Measurements from ENCODE around the gene KCNN3.

Gene KCNN3

GRCh38 chr1:154793685-154794084 is 76.4 kb downstream of the KCNN3 start:
- TF ChIP-seq POLR2AphosphoS5 (IDR thresholded peaks at IDR 0.05; ENCODE audit: low read depth), result no peak
- TF ChIP-seq, protein P1, sequence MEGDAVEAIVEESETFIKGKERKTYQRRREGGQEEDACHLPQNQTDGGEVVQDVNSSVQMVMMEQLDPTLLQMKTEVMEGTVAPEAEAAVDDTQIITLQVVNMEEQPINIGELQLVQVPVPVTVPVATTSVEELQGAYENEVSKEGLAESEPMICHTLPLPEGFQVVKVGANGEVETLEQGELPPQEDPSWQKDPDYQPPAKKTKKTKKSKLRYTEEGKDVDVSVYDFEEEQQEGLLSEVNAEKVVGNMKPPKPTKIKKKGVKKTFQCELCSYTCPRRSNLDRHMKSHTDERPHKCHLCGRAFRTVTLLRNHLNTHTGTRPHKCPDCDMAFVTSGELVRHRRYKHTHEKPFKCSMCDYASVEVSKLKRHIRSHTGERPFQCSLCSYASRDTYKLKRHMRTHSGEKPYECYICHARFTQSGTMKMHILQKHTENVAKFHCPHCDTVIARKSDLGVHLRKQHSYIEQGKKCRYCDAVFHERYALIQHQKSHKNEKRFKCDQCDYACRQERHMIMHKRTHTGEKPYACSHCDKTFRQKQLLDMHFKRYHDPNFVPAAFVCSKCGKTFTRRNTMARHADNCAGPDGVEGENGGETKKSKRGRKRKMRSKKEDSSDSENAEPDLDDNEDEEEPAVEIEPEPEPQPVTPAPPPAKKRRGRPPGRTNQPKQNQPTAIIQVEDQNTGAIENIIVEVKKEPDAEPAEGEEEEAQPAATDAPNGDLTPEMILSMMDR (IDR thresholded peaks at IDR 0.05; ENCODE audit: insufficient read depth, low read length), result no peak
- no peak for TF ChIP-seq GABPA (IDR thresholded peaks at IDR 0.05; ENCODE audit: low read depth)
- no peak for TF ChIP-seq REST (IDR thresholded peaks at IDR 0.05; ENCODE audit: insufficient replicate concordance, low read depth)
- no peak for TF ChIP-seq SPI1 (IDR thresholded peaks at IDR 0.05; ENCODE audit: borderline replicate concordance, low read depth)
- DNase-seq (ENCODE audit: low read depth in 1 of 2, low spot score in 1 of 2), result no peak
- no peak overlapping the region for H3K27ac ChIP-seq (replicated peaks)
- H3K27me3 ChIP-seq (ENCODE audit: insufficient read depth, poor library complexity, severe bottlenecking), result peaks cover 19% of the 10 kb centered on the region
- no peak overlapping the region for H3K4me3 ChIP-seq (replicated peaks; ENCODE audit: insufficient read depth, low read length)

DNA sequence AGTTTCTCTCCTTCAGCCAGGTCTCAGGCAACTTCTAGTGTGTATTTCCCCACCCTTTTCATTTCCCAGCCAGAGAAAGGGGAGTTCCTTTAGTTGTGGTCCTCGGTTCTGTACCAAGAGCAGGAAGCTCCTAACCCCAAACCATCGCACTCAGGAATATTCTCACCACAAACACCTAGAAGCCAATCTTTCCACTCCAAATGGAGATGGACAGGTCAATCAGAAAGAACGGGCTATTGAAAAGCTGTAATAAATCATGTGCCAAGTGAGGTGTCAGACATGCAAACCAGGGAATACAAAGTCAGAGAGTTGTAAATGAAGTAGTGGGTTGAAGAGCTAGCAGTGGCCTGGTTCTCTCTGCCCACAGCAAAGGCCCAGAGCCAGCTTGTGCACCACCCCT is 77.2 kb downstream of the KCNN3 start:
- Histone ChIP-seq H3K4me3 (replicated peaks; ENCODE audit: insufficient read depth, low read length) (no peak overlapping the region), H3K27ac (replicated peaks) (no peak overlapping the region), H3K27me3 (ENCODE audit: insufficient read depth, poor library complexity, severe bottlenecking) (peaks cover 19% of the 10 kb centered on the region)
- TF ChIP-seq SPI1 (IDR thresholded peaks at IDR 0.05; ENCODE audit: borderline replicate concordance, low read depth) (no peak), POLR2AphosphoS5 (IDR thresholded peaks at IDR 0.05; ENCODE audit: low read depth) (no peak), GABPA (IDR thresholded peaks at IDR 0.05; ENCODE audit: low read depth) (no peak)
- TF ChIP-seq, protein P1 (IDR thresholded peaks at IDR 0.05; ENCODE audit: insufficient read depth, low read length), result no peak
- DNase-seq (ENCODE audit: low read depth in 1 of 2, low spot score in 1 of 2), result no peak

DNA sequence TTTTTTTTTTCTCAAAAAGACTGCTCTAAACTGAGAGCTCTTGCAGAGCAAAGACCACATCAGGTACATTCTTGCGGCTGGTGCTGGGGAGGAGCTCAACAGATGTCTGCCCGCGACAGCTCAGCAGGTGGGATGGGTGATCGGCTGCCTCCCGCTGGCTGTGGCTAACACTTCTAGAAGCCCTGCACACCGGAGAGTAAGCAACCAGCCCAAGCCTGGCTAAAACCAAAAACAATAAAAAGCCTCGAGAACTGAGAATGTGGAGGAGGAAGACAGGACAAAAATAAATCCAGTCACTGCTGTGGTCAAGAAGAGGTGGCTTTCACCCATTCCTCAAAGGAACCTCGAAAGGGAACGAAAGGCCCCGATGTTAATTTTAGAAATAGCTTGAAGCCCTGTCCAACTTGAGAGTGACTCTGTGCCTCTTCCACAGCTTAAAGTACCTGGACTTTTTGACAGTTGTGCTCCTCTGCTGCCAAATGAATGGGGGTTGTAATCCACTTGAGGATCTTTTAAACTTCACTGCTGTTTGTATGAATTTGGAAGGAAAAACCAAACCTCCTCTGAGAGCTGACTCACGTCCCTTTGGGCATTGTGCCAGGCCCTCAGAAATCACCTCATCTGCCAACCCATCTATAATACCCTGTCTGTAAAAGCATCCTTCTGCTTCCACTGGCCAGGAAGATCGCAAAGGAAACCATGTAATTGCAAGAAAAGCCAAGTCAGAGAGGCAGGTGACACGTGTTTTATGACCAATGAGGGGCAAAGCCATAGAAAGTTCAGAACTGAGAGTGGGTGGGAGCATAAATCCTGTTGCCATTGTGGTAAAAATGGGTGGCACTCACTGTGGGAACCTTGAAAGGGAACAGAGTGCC is 78.6 kb downstream of the KCNN3 start:
- Histone ChIP-seq H3K27me3 (ENCODE audit: insufficient read depth, poor library complexity, severe bottlenecking) (peaks cover 19% of the 10 kb centered on the region), H3K27ac (replicated peaks) (no peak overlapping the region), H3K4me3 (replicated peaks; ENCODE audit: insufficient read depth, low read length) (no peak overlapping the region)
- TF ChIP-seq GABPA (IDR thresholded peaks at IDR 0.05; ENCODE audit: low read depth) (no peak), SPI1 (IDR thresholded peaks at IDR 0.05; ENCODE audit: borderline replicate concordance, low read depth) (no peak), REST (IDR thresholded peaks at IDR 0.05; ENCODE audit: insufficient replicate concordance, low read depth) (no peak), POLR2AphosphoS5 (IDR thresholded peaks at IDR 0.05; ENCODE audit: low read depth) (no peak)
- TF ChIP-seq, protein P1 (IDR thresholded peaks at IDR 0.05; ENCODE audit: insufficient read depth, low read length), result no peak
- no peak for DNase-seq (ENCODE audit: low read depth in 1 of 2, low spot score in 1 of 2)
